Osteoblast (primary cell): ENCODE results near the gene USP22. TPM values are rescaled to one million over a fixed set of nuclear protein-coding genes. Genes with fewer than 3 reads are reported as not detected.
A peak's percentile ranks its signal among the peaks of the same experiment; 100 is the strongest.

Experiments used
- DNase-seq: peaks from one replicate; pipeline ENCODE4 v3.0.0; 2011; ENCODE audit warnings: low spot score, mixed read lengths; ENCODE audit not compliant: insufficient read length; ENCODE audit errors: missing footprints
- H2AFZ ChIP-seq: 2 replicates; pipeline ENCODE4 v1.6.0; 2011; ENCODE audit warnings: mild to moderate bottlenecking, low read length
- H3K27ac ChIP-seq: 2 replicates; pipeline ENCODE4 v1.5.1; 2011; ENCODE audit warnings: mild to moderate bottlenecking, low read depth, low read length, moderate library complexity
- H3K27me3 ChIP-seq: 2 replicates; pipeline ENCODE4 v1.6.0; 2012; ENCODE audit warnings: mild to moderate bottlenecking, control low read depth, inconsistent platforms, low read length, moderate library complexity; ENCODE audit not compliant: insufficient read depth
- H3K36me3 ChIP-seq: 2 replicates; pipeline ENCODE4 v1.5.1; 2011; ENCODE audit warnings: mild to moderate bottlenecking, low read length, control low read depth, moderate library complexity; ENCODE audit not compliant: insufficient read depth
- H3K4me1 ChIP-seq: 2 replicates; pipeline ENCODE4 v1.5.1; 2011; ENCODE audit warnings: mild to moderate bottlenecking, low read length, control low read depth, moderate library complexity; ENCODE audit not compliant: insufficient read depth
- H3K4me2 ChIP-seq: 2 replicates; pipeline ENCODE4 v1.6.0; 2011; ENCODE audit warnings: mild to moderate bottlenecking, low read length; ENCODE audit not compliant: insufficient read depth
- H3K4me3 ChIP-seq: fragments of 200-600 bp; sonication (generic); 3 replicates; pipeline ENCODE4 v1.5.1; 2012; ENCODE audit warnings: mild to moderate bottlenecking, low read length, inconsistent platforms; ENCODE audit not compliant: insufficient read depth
- H3K79me2 ChIP-seq: 2 replicates; pipeline ENCODE4 v1.6.0; 2012; ENCODE audit warnings: mild to moderate bottlenecking, low read length, control low read depth, inconsistent platforms; ENCODE audit not compliant: insufficient read depth
- H3K9me3 ChIP-seq: 2 replicates; pipeline ENCODE4 v1.5.1; 2011; ENCODE audit warnings: low read depth, low read length, control low read depth
- H4K20me1 ChIP-seq: 2 replicates; pipeline ENCODE4 v1.6.0; 2012; ENCODE audit warnings: mild to moderate bottlenecking, low read length, control low read depth; ENCODE audit not compliant: insufficient read depth
- CTCF ChIP-seq: IDR thresholded peaks from 2 replicates; pipeline ENCODE4 v1.5.1; 2011; ENCODE audit warnings: mild to moderate bottlenecking, low read depth, low read length, moderate library complexity; ENCODE audit errors: extremely low read depth
- total RNA-seq: library from RNA; depleted of rRNA; stranded (reverse); fragments of >200 nt; gene quantifications from 2 replicates; pipeline ENCODE4 v1.2.3, GENCODE V29; 2012

Gene USP22
- total RNA-seq, 1 donor: 293 TPM

GRCh38 chr17:21014498-21014897 lies 28.3 kb downstream of the USP22 start:
- no peak overlapping the region for H3K27ac ChIP-seq

GRCh38 chr17:21013983-21014382 lies 28.8 kb downstream of the USP22 start:
- peaks cover 98% of the 10 kb centered on the region for H3K36me3 ChIP-seq
- H2AFZ ChIP-seq: no peak overlapping the region
- H3K4me2 ChIP-seq: no peak overlapping the region
- no peaks in the 10 kb centered on the region for H3K4me1 ChIP-seq
- peaks cover 99% of the 10 kb centered on the region for H3K79me2 ChIP-seq
- DNase-seq: no peak
- TF ChIP-seq CTCF: no peak
- H3K4me3 ChIP-seq: no peak overlapping the region
- H3K9me3 ChIP-seq: no peaks in the 10 kb centered on the region
- no peak overlapping the region for H3K27ac ChIP-seq
- H4K20me1 ChIP-seq: peaks cover 84% of the 10 kb centered on the region
- no peaks in the 10 kb centered on the region for H3K27me3 ChIP-seq

More at GRCh38 chr17:21014498-21014897, 28.3 kb downstream of the USP22 start:
- H4K20me1 ChIP-seq: peaks cover 86% of the 10 kb centered on the region
- peaks cover 98% of the 10 kb centered on the region for H3K36me3 ChIP-seq
- no peak overlapping the region for H2AFZ ChIP-seq
- H3K4me1 ChIP-seq: no peaks in the 10 kb centered on the region
- TF ChIP-seq CTCF: no peak
- H3K79me2 ChIP-seq: peaks cover 99% of the 10 kb centered on the region
- no peaks in the 10 kb centered on the region for H3K9me3 ChIP-seq
- H3K4me3 ChIP-seq: no peak overlapping the region
- H3K27me3 ChIP-seq: no peaks in the 10 kb centered on the region
- no peak for DNase-seq
- no peak overlapping the region for H3K4me2 ChIP-seq

- Histone ChIP-seq H3K4me2 (no peak overlapping the region), H3K9me3 (no peaks in the 10 kb centered on the region), H2AFZ (no peak overlapping the region), H3K4me3 (no peak overlapping the region), H3K27me3 (no peaks in the 10 kb centered on the region), H3K36me3 (peaks cover 98% of the 10 kb centered on the region), H4K20me1 (peaks cover 79% of the 10 kb centered on the region), H3K4me1 (no peaks in the 10 kb centered on the region), H3K27ac (no peak overlapping the region), H3K79me2 (peaks cover 97% of the 10 kb centered on the region)
- no peak for TF ChIP-seq CTCF
- DNase-seq: no peak
Observed at GRCh38 chr17:21012736-21013135, 30.1 kb downstream of the USP22 start.

- H3K27ac ChIP-seq: peak overlapping the region; percentile 8
- H3K79me2 ChIP-seq: peaks cover 94% of the 10 kb centered on the region
- H3K36me3 ChIP-seq: peaks cover 97% of the 10 kb centered on the region
- no peak for DNase-seq
- H3K27me3 ChIP-seq: no peaks in the 10 kb centered on the region
- no peaks in the 10 kb centered on the region for H3K4me1 ChIP-seq
- no peak overlapping the region for H2AFZ ChIP-seq
- no peak overlapping the region for H3K4me2 ChIP-seq
- peaks cover 73% of the 10 kb centered on the region for H4K20me1 ChIP-seq
- TF ChIP-seq CTCF: no peak
- no peak overlapping the region for H3K4me3 ChIP-seq
- no peaks in the 10 kb centered on the region for H3K9me3 ChIP-seq
Observed at GRCh38 chr17:21010705-21011596, 31.9 kb downstream of the USP22 start.
